NT2/D1 (cell line): Measurements from ENCODE around the gene GLUL.

Experiments used
- SUZ12 ChIP-seq: IDR thresholded peaks from 2 replicates; pipeline ENCODE4 v1.6.1; 2011; ENCODE audit not compliant: insufficient read length, insufficient read depth; ENCODE audit errors: extremely low read depth
- YY1 ChIP-seq: IDR thresholded peaks from 2 replicates; pipeline ENCODE4 v1.6.1; 2011; ENCODE audit not compliant: insufficient read length, insufficient read depth
- ZNF274 ChIP-seq: IDR thresholded peaks from 2 replicates; pipeline ENCODE4 v1.6.1; 2011; ENCODE audit warnings: mild to moderate bottlenecking, low read depth, low read length

DNA sequence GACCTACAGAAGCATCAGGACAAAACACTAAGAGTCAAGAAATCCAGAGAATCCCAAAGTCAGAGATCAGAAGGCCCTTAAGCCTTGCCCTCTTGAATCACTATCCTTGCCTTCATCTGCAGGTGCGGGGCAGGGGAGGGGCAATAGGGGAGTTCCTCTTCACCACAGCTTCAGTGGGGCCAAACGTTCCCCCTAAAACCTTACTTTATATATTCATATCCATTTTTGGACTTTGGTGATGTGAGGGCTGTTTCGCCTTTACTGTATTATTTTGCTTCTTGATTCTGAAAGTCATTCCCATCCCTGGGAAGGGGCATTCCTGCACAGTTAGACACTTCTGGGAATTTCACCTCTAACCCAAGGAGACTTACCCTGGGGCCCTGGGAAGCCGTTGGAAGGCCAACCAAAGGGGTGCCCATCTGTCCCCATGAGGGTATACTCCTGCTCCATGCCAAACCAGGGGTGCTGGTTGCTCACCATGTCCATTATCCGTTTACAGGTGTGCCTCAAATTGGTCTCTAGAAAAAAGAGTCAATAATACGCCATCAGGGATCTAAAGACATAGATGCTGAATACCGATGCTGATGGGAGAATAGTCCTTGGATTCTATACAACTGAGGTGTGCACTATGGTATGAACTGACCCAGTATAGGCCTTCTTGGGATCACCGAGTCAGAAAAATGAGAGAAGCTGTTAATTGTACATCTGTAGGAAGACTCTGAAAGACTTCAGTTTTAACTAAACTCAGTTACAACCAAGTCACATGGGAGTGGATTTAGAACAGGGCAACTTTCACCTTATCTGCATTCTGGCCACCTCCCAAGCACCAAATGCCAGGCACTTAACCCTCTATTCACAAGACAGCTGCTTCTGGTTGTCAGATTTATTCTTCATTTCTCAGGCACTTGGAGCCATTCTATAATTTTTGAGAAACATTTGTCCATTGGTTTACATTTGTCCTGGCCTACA is 5.4 kb downstream of the GLUL start:
- TF ChIP-seq ZNF274 (no peak), YY1 (no peak), SUZ12 (no peak)
